NCI-H1105 (cell line): ENCODE measurements around the gene NBAS.
"Not testable (repeated sequence)": the region's sequence is repeated elsewhere in the genome, so short reads cannot be mapped to it uniquely, and the experiment has no call there.

ENCODE experiments used
- DNase-seq: peaks from one replicate; lab custom pipeline; 2025; lab: John Stamatoyannopoulos, UW

Gene NBAS

GRCh38 chr2:15527074-15527739 lies 33.9 kb downstream of the NBAS start:
- DNase-seq = no peak

- DNase-seq = no peak
Observed at GRCh38 chr2:15521641-15522181, 39.4 kb downstream of the NBAS start.

- no peak for DNase-seq
Observed at GRCh38 chr2:15520346-15520745, 40.8 kb downstream of the NBAS start.

GRCh38 chr2:15518759-15519158 lies 42.4 kb downstream of the NBAS start:
- DNase-seq = not testable (repeated sequence)

- no peak for DNase-seq
Observed at GRCh38 chr2:15517793-15518192, 43.3 kb downstream of the NBAS start.

GRCh38 chr2:15511686-15512085 lies 49.4 kb downstream of the NBAS start:
- DNase-seq = no peak

GRCh38 chr2:15510552-15510951 lies 50.6 kb downstream of the NBAS start:
- no peak for DNase-seq

- no peak for DNase-seq
Observed at GRCh38 chr2:15510131-15510530, 51.0 kb downstream of the NBAS start.

- no peak for DNase-seq
Observed at GRCh38 chr2:15507697-15508096, 53.4 kb downstream of the NBAS start.

- no peak for DNase-seq
Observed at GRCh38 chr2:15507061-15507460, 54.1 kb downstream of the NBAS start.

- DNase-seq = no peak
Observed at GRCh38 chr2:15506229-15506819, 54.8 kb downstream of the NBAS start.

- no peak for DNase-seq
Observed at GRCh38 chr2:15504882-15505663, 56.1 kb downstream of the NBAS start.

- DNase-seq = not testable (repeated sequence)
Observed at GRCh38 chr2:15499251-15499650, 61.9 kb downstream of the NBAS start.

- DNase-seq = no peak
Observed at GRCh38 chr2:15498554-15498953, 62.6 kb downstream of the NBAS start.

- DNase-seq = no peak
Observed at GRCh38 chr2:15494877-15495276, 66.3 kb downstream of the NBAS start.

- DNase-seq = no peak
Observed at GRCh38 chr2:15492773-15493325, 68.3 kb downstream of the NBAS start.

- no peak for DNase-seq
Observed at GRCh38 chr2:15486770-15487169, 74.4 kb downstream of the NBAS start.

GRCh38 chr2:15485949-15486348 lies 75.2 kb downstream of the NBAS start:
- no peak for DNase-seq

GRCh38 chr2:15481000-15481399 lies 80.1 kb downstream of the NBAS start:
- DNase-seq = no peak

- DNase-seq = no peak
Observed at GRCh38 chr2:15480552-15480951, 80.6 kb downstream of the NBAS start.

- DNase-seq = no peak
Observed at GRCh38 chr2:15472876-15473275, 88.3 kb downstream of the NBAS start.

GRCh38 chr2:15472133-15472532 lies 89.0 kb downstream of the NBAS start:
- no peak for DNase-seq

GRCh38 chr2:15471606-15472005 lies 89.5 kb downstream of the NBAS start:
- DNase-seq = no peak
